Upper lobe of left lung (tissue), 6 donors: ENCODE measurements around the gene SLC6A16. TPM values are rescaled to one million over a fixed set of nuclear protein-coding genes. Genes with fewer than 3 reads are reported as not detected.
"Not testable (repeated sequence)": the region's sequence is repeated elsewhere in the genome, so short reads cannot be mapped to it uniquely, and the experiment has no call there.

ENCODE experiments used
- ATAC-seq, 2 donors: fragments of 200-7000 bp; cut with Tn5 transposase; one replicate each; pipeline ENCODE4 v1.9.1; 2022; ENCODE audit warnings: mild to moderate bottlenecking in 2 of 2, moderate library complexity in 2 of 2; ENCODE audit not compliant: low FRiP score in 2 of 2
- DNase-seq, 2 donors: peaks; one replicate each; pipeline ENCODE4 v3.0.0-alpha.2; 2019 to 2020
- H3K27ac ChIP-seq, 4 donors: fragments of 200-600 bp; sonication (generic); one replicate each; pipeline ENCODE4 v1.5.1; 2016 to 2019
- H3K27me3 ChIP-seq, 4 donors: fragments of 200-600 bp; sonication (generic); one replicate each; pipeline ENCODE4 v1.5.1; 2017 to 2019
- H3K36me3 ChIP-seq, 4 donors: fragments of 200-600 bp; sonication (generic); one replicate each; pipeline ENCODE4 v1.5.1; 2016 to 2019
- H3K4me1 ChIP-seq, 4 donors: fragments of 200-600 bp; sonication (generic); one replicate each; pipeline ENCODE4 v1.5.1; 2018 to 2019
- H3K4me3 ChIP-seq, 4 donors: fragments of 200-600 bp; sonication (generic); one replicate each; pipeline ENCODE4 v1.5.1; 2017 to 2019; ENCODE audit warnings: mild to moderate bottlenecking in 2 of 4, moderate library complexity in 1 of 4
- H3K9me3 ChIP-seq, 4 donors: fragments of 200-600 bp; sonication (generic); one replicate each; pipeline ENCODE4 v1.5.1; 2018 to 2019
- CTCF ChIP-seq, 6 experiments: fragments of 450-650 bp in 4 of 6; fragments of 200-600 bp in 2 of 6; sonication (generic) in 2 of 6; IDR thresholded peaks; one replicate each; pipeline ENCODE4 v1.5.1; 2016 to 2019; ENCODE audit warnings: antibody characterized with exemption in 6 of 6
- EP300 ChIP-seq, 4 donors: sonication (generic); formaldehyde crosslinking; IDR thresholded peaks; one replicate each; pipeline ENCODE4 v1.5.1; 2017; ENCODE audit warnings: antibody characterized with exemption in 4 of 4, control low read depth in 2 of 4
- POLR2A ChIP-seq, 4 donors: fragments of 450-650 bp; IDR thresholded peaks; one replicate each; pipeline ENCODE4 v1.5.1; 2016 to 2017; ENCODE audit warnings: antibody characterized with exemption in 4 of 4, mild to moderate bottlenecking in 2 of 4
- POLR2AphosphoS5 ChIP-seq, 2 donors: sonication (generic); formaldehyde crosslinking; IDR thresholded peaks; one replicate each; pipeline ENCODE4 v1.5.1; 2017; ENCODE audit warnings: antibody characterized with exemption in 2 of 2
- WGBS, 2 donors: methylation state at CpG; one replicate each; pipeline ENCODE4 v1.1.5; 2017 to 2018; 5-methylcytosine and 5-hydroxymethylcytosine counted together
- total RNA-seq, 6 donors: library from RNA; depleted of rRNA in 4 of 6; stranded (reverse); fragments of >200 nt in 4 of 6; gene quantifications; one replicate each; pipeline versions ENCODE4 v1.1.0 to v1.2.1, GENCODE V29; 2016 to 2021
- donor health status: DM: no; HTN: no; CAD: no; lungs with moderate emphysema.
- donor health status: DM: no; HTN: yes; CAD: no; lungs with severe emphysema.

SLC6A16 gene
- total RNA-seq, 6 donors from 2014 or later = 0.44 to 4.2 (median 2.0) TPM

DNA sequence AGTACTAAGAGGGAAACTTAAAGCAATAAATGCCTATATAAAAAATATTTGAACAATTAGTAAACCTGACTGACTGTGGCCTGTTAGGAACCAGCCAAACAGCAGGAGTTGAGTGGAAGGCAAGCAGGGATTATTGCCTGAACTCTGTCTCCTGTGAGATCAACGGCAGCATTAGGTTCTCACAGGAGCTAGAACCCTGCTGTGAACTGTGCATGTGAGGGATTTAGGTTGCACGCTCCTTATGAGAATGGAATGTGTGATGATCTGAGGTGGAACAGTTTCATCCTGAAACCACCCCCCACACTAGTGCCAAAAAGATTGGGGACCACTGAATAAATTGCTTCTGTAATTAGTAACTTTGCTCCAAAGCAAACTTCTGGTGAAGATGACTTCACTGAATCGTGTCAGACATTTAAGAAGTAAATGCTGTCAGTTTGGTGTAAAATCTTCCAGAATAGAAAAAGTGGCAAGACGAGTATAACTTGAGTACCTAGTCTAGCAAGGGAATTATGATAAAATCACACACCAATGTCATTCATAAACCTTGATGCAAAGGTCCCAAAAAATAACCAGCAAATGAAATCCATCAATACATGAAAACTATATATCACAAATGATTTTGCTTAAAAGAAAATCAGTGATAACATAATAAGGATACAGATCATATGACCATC, 53.8 kb downstream of the SLC6A16 start:
- 67 to 79% methylated on average over 4 of the region's 4 CpGs for WGBS, 2 donors
- no peaks in the 10 kb centered on the region for H3K27me3 ChIP-seq
- H3K9me3 ChIP-seq = peaks cover 0 to 13% (median 4%) of the 10 kb centered on the region in 4 donors
- H3K36me3 ChIP-seq = no peaks in the 10 kb centered on the region
- no peak for DNase-seq
- H3K4me3 ChIP-seq = no peak overlapping the region
- no peak for TF ChIP-seq POLR2A (IDR thresholded peaks at IDR 0.05)
- no peak for TF ChIP-seq CTCF (IDR thresholded peaks at IDR 0.05)
- no peak for TF ChIP-seq POLR2AphosphoS5 (IDR thresholded peaks at IDR 0.05)
- no peak for TF ChIP-seq EP300 (IDR thresholded peaks at IDR 0.05)
- no peak for ATAC-seq
- H3K4me1 ChIP-seq = no peaks in the 10 kb centered on the region
- no peak overlapping the region for H3K27ac ChIP-seq

DNA sequence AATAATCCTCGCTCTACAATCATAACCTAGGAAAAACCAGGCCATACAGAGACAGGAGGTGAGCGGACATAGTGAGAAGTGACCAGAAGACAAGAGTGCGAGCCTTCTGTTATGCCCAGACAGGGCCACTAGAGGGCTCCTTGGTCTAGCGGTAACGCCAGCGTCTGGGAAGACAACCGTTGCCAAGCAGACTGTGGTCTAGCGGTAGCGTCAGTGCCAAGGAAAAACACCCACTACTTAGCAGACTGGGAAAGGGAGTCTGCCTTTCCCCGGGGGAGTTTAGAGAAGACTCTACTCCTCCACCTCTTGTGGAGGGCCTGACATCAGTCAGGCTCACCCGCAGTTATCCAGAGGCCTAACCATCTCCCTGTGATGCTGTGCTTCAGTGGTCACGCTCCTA, 58.6 kb downstream of the SLC6A16 start:
- WGBS, 2 donors = 37 to 42% methylated on average over 12 of the region's 12 CpGs
- H3K9me3 ChIP-seq = peaks cover 0 to 16% (median 9%) of the 10 kb centered on the region in 4 donors
- not testable (repeated sequence) for H3K36me3 ChIP-seq, H3K27ac ChIP-seq, H3K4me3 ChIP-seq, ATAC-seq, H3K4me1 ChIP-seq, H3K27me3 ChIP-seq
- peak; percentile 28 to 67 (median 56) for TF ChIP-seq CTCF (IDR thresholded peaks at IDR 0.05)
- DNase-seq = peak in 1 of 2 donors; percentile 58

DNA sequence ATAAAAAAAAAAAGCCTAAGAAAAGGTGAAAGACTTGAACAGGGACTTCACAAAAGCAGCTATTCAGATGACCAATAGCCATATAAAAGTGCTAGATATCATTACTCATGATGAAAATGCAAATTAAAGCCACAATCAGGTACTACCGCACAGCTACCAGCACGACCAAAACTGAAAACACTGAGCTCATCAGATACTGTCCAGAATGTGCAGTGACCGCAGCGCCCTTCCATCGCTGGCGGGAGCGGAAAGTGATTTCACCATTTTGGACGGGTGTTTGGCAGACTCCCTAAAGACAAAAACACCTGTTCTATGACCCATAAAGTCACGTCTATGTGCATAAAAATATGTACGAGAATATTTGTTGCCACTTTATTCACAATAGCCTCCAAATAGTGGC, 60.7 kb downstream of the SLC6A16 start:
- Histone ChIP-seq H3K4me1 (no peaks in the 10 kb centered on the region), H3K27me3 (no peaks in the 10 kb centered on the region), H3K36me3 (no peaks in the 10 kb centered on the region), H3K27ac (no peak overlapping the region), H3K9me3 (peaks cover 4 to 20% (median 9%) of the 10 kb centered on the region in 4 donors), H3K4me3 (no peak overlapping the region)
- WGBS, 2 donors = 76 to 83% methylated on average over 10 of the region's 10 CpGs
- DNase-seq = no peak
- no peak for ATAC-seq
- TF ChIP-seq CTCF (IDR thresholded peaks at IDR 0.05) (no peak), EP300 (IDR thresholded peaks at IDR 0.05) (no peak), POLR2AphosphoS5 (IDR thresholded peaks at IDR 0.05) (no peak), POLR2A (IDR thresholded peaks at IDR 0.05) (no peak)

DNA sequence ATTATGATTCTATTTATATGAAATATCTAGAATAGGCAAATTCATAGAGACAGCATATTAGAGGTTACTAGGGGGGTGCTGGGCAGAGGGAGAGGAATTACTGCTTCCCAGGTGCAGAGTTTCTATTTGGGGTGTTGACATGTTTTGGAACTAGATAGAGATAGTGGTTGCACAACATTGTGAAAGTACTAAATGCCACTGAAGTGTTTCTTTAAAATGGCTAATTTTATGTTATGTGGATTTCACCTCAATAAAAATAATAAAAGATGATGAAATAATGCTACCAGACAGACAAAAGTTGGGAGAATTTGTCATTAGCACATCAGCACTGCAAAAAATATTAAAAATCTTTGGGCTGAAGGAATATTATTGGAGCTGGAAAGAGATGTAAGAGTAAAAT, 63.4 kb downstream of the SLC6A16 start:
- Histone ChIP-seq H3K9me3 (peaks cover 4 to 23% (median 16%) of the 10 kb centered on the region in 4 donors), H3K27ac (no peak overlapping the region), H3K4me1 (no peaks in the 10 kb centered on the region), H3K4me3 (no peak overlapping the region), H3K36me3 (no peaks in the 10 kb centered on the region), H3K27me3 (no peaks in the 10 kb centered on the region)
- TF ChIP-seq POLR2A (IDR thresholded peaks at IDR 0.05) (no peak), POLR2AphosphoS5 (IDR thresholded peaks at IDR 0.05) (no peak), EP300 (IDR thresholded peaks at IDR 0.05) (no peak), CTCF (IDR thresholded peaks at IDR 0.05) (no peak)
- DNase-seq (no peak), ATAC-seq (no peak)

- 57 to 59% methylated on average over 3 of the region's 3 CpGs for WGBS, 2 donors
- H3K9me3 ChIP-seq = peaks cover 0 to 18% (median 11%) of the 10 kb centered on the region in 4 donors
- no peaks in the 10 kb centered on the region for H3K4me1 ChIP-seq
- DNase-seq = no peak
- no peaks in the 10 kb centered on the region for H3K27me3 ChIP-seq
- H3K4me3 ChIP-seq = no peak overlapping the region
- H3K27ac ChIP-seq = no peak overlapping the region
- H3K36me3 ChIP-seq = no peaks in the 10 kb centered on the region
- ATAC-seq = no peak
- TF ChIP-seq CTCF (IDR thresholded peaks at IDR 0.05) (no peak), POLR2A (IDR thresholded peaks at IDR 0.05) (no peak)
Observed at GRCh38 chr19:49256691-49257090, 68.3 kb downstream of the SLC6A16 start.
